HepG2 (cell line): ENCODE measurements around the gene BMPR1B. TPM values are rescaled to one million over a fixed set of nuclear protein-coding genes. Genes with fewer than 3 reads are reported as not detected.

ENCODE experiments used
- ATAC-seq: fragments of 200-7000 bp; cut with Tn5 transposase; 3 replicates; pipeline ENCODE4 v1.9.1; 2020; ENCODE audit warnings: mild to moderate bottlenecking, moderate library complexity
- BruUV-seq: library from RNA; stranded (reverse); fragments of 400-500 nt; replicated peaks from 2 replicates; lab custom pipeline; 2021; lab: Mats Ljungman, UMichigan
- CTCF ChIA-PET: fragments of 300-600 bp; formaldehyde crosslinking; extraction: SDS; loops from one replicate; lab custom pipeline; 2021; ENCODE audit warnings: low total read pairs, inconsistent platforms, low intra/inter-chr PET ratio; lab: Yijun Ruan, JAX
- POLR2A ChIA-PET: fragments of 350-600 bp; sonication (Branson Sonifier 250); formaldehyde crosslinking; loops from one replicate; lab custom pipeline; 2020; ENCODE audit warnings: antibody characterized with exemption, inconsistent platforms; lab: Yijun Ruan, JAX
- DNase-seq: peaks from one replicate; pipeline ENCODE4 v3.0.0-alpha.2; 2015; ENCODE audit warnings: low spot score
- FAIRE-seq: peaks from 3 replicates; lab custom pipeline; 2011; peaks lifted over from hg19 to GRCh38; lab: Jason Lieb, UNC
- H2AFZ ChIP-seq: one replicate; pipeline ENCODE4 v1.6.1; 2011; ENCODE audit warnings: low read length, inconsistent platforms
- H3K27ac ChIP-seq: fragments of 300-600 bp; 3 replicates; pipeline ENCODE4 v1.8.0; 2011; ENCODE audit warnings: mixed run types, mild to moderate bottlenecking, mixed read lengths, low read length, inconsistent platforms; ENCODE audit not compliant: insufficient read depth; ENCODE audit errors: extremely low read length
- H3K27me3 ChIP-seq, 2 experiments: fragments of 200-600 bp in 1 of 2; 2 replicates in 1 of 2; 3 replicates in 1 of 2; pipeline versions ENCODE4 v1.6.0 to v1.8.0; 2011; ENCODE audit warnings: low read length in 2 of 2, mild to moderate bottlenecking in 2 of 2, moderate library complexity in 2 of 2, inconsistent platforms in 1 of 2; ENCODE audit not compliant: insufficient read depth in 2 of 2, control insufficient read depth in 1 of 2
- H3K36me3 ChIP-seq, 2 experiments: fragments of 200-600 bp in 1 of 2; replicated peaks in 1 of 2; 2 replicates in 1 of 2; 3 replicates in 1 of 2; pipeline versions ENCODE4 v1.5.1 to v1.8.0; 2011; ENCODE audit warnings: low read length in 2 of 2, inconsistent platforms in 1 of 2; ENCODE audit not compliant: insufficient read depth in 2 of 2, control insufficient read depth in 1 of 2
- H3K4me1 ChIP-seq: 2 replicates; pipeline ENCODE4 v1.5.1; 2012; ENCODE audit warnings: low read length, inconsistent platforms; ENCODE audit not compliant: insufficient read depth
- H3K4me2 ChIP-seq: 2 replicates; pipeline ENCODE4 v1.6.0; 2011; ENCODE audit warnings: low read depth, low read length, inconsistent platforms
- H3K4me3 ChIP-seq, 3 experiments: fragments of 200-600 bp in 1 of 3; sonication (generic), shearing (Covaris generic) in 1 of 3; replicated peaks in 1 of 3; 2 replicates each; pipeline ENCODE4 v1.5.1; 2011 to 2016; ENCODE audit warnings: low read length in 3 of 3, inconsistent platforms in 2 of 3, low read depth in 2 of 3, mild to moderate bottlenecking in 2 of 3, control low read depth in 1 of 3, mixed read lengths in 1 of 3; ENCODE audit not compliant: insufficient read depth in 1 of 3
- H3K79me2 ChIP-seq: one replicate; pipeline ENCODE4 v1.6.1; 2011; ENCODE audit warnings: low read length, inconsistent platforms; ENCODE audit not compliant: insufficient read depth
- H3K9ac ChIP-seq: 2 replicates; pipeline ENCODE4 v1.6.0; 2011; ENCODE audit warnings: mild to moderate bottlenecking, low read depth, low read length, inconsistent platforms; ENCODE audit not compliant: insufficient read depth
- H3K9me3 ChIP-seq: 2 replicates; pipeline ENCODE4 v1.5.1; 2012; ENCODE audit warnings: mild to moderate bottlenecking, low read length
- H4K20me1 ChIP-seq: 2 replicates; pipeline ENCODE4 v1.6.0; 2011; ENCODE audit warnings: inconsistent platforms, mild to moderate bottlenecking, low read length, moderate library complexity; ENCODE audit not compliant: insufficient read depth
- RBM22 ChIP-seq: fragments of 200-400 bp; formaldehyde crosslinking; optimal IDR thresholded peaks from 2 replicates; pipeline ENCODE3; 2017; ENCODE audit warnings: mild to moderate bottlenecking, low read length, moderate library complexity
- ZNF224 ChIP-seq: sonication (generic); formaldehyde crosslinking; IDR thresholded peaks from 2 replicates; pipeline ENCODE4 v1.5.0; 2020; ENCODE audit warnings: mild to moderate bottlenecking, missing genetic modification reagents
- ZNF567 ChIP-seq: sonication (generic); formaldehyde crosslinking; IDR thresholded peaks from 2 replicates; pipeline ENCODE4 v1.8.1; 2023; ENCODE audit warnings: mild to moderate bottlenecking, missing genetic modification reagents, borderline replicate concordance
- ZNF616 ChIP-seq: sonication (generic); formaldehyde crosslinking; IDR thresholded peaks from 2 replicates; pipeline ENCODE4 v1.5.0; 2020; ENCODE audit warnings: low read depth, mild to moderate bottlenecking, missing genetic modification reagents
- WGBS: methylation state at CpG from one replicate; pipeline ENCODE4 v1.1.6; 2017; ENCODE audit warnings: low lambda C conversion rate; 5-methylcytosine and 5-hydroxymethylcytosine counted together
- in situ Hi-C: cut with HindIII; loops from 2 replicates; pipeline ENCODE4 v1.10.0; 2017; ENCODE audit warnings: low pct_unique_long_range_greater_than_20kb; ENCODE audit not compliant: extremely low pct_ligation_motif_present
- intact Hi-C: fragments of 100-400 bp; cut with micrococcal nuclease; formaldehyde crosslinking; loops from one replicate; pipeline ENCODE4 v1.10.0; 2022; ENCODE audit not compliant: unreplicated experiment
- polyA plus RNA-seq, 8 experiments: library from polyadenylated mRNA; depleted of rRNA in 3 of 8; stranded (reverse) in 7 of 8; unstranded in 1 of 8; fragments of >200 nt; fragmentation: Illumina TruSeq in 4 of 8; extraction: Trizol in 4 of 8; gene quantifications; 2 replicates each; pipeline versions ENCODE4 v1.2.1 to v1.2.3, GENCODE V29; 2011 to 2016; ENCODE audit warnings: low read depth in 4 of 8, missing spikeins in 1 of 8, mixed read lengths in 1 of 8; ENCODE audit not compliant: insufficient read depth in 1 of 8
- total RNA-seq, 5 experiments: library from RNA; depleted of rRNA; stranded (reverse); fragments of >200 nt; fragmentation: Illumina TruSeq; extraction: Trizol; gene quantifications; 2 replicates each; pipeline ENCODE4 v1.2.3, GENCODE V29; 2016; ENCODE audit warnings: low read depth in 1 of 5
- TF ChIP-seq, protein P1 (sequence below): sonication (generic); formaldehyde crosslinking; IDR thresholded peaks from 2 replicates; pipeline ENCODE4 v1.4.0; 2020; ENCODE audit warnings: missing genetic modification reagents; ENCODE audit errors: not compliant biosample characterization

BMPR1B gene
- total and polyA plus RNA-seq, 2 of the 13 experiments (the other 11 are each of a cell fraction or from before 2014, with no cell fraction given), result 0.07 TPM; not detected in 1

DNA sequence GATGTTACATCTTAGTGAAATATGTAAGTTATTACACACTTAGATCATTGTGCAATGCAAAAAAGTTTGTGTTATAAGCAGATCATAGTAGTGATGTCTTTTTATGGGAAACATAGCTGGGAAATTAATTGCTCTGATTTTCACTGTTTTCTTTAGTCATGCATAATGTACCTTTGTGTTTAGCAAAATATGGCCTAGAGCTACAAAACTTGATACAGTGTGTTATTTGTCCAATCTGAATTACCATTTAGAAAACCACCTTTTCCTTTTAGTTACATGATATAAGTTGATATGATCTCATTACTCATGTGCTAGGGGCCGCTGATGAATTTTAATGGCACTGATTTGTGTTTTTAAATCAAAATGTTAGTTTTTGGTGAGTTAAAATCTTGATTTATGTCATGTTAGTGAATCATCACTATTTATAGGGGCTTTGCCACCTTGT lies 2.0 kb downstream of the BMPR1B start:
- no peak overlapping the region for H3K27ac ChIP-seq

DNA sequence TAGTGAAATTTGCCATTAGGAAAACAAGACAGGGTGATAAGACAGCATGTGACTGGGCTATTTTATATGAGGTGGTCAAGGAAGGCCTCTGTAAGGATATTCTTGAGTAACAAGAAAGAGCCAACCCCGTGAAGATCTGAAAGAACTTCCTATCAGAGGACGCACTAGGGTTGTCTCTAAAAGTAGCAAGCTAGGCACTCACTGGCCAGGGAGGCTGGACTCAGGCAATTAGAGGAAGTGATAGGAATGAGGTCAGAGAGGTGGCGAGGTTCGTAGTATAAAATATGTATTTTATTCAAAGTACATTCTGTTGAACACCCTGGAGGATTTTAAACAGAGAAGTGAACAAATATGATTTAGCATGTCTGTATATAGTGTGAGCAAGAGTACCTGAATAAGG lies 4.6 kb downstream of the BMPR1B start:
- in situ Hi-C loops, result no loop called here
- H3K36me3 ChIP-seq, result no peaks in the 10 kb centered on the region
- H3K27me3 ChIP-seq, result peaks cover 6 to 37% of the 10 kb centered on the region in 2 experiments; a peak in 4 of 5 replicates
- intact Hi-C loops, result no loop called here
- ChIA-PET POLR2A (no interaction called here), CTCF (no interaction called here)
- TF ChIP-seq ZNF616 (no peak), ZNF224 (no peak)
- TF ChIP-seq, protein P1, sequence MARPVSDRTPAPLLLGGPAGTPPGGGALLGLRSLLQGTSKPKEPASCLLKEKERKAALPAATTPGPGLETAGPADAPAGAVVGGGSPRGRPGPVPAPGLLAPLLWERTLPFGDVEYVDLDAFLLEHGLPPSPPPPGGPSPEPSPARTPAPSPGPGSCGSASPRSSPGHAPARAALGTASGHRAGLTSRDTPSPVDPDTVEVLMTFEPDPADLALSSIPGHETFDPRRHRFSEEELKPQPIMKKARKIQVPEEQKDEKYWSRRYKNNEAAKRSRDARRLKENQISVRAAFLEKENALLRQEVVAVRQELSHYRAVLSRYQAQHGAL (CRISPR knock-in tag), result no peak
- ATAC-seq, result no peak
- DNase-seq, result no peak
- H3K4me2 ChIP-seq, result no peak overlapping the region
- no peaks in the 10 kb centered on the region for H3K4me1 ChIP-seq
- no peak overlapping the region for H3K27ac ChIP-seq
- H3K9me3 ChIP-seq, result no peaks in the 10 kb centered on the region
- no peak overlapping the region for H3K4me3 ChIP-seq
- no peak overlapping the region for H3K9ac ChIP-seq
- BruUV-seq, result no TSS peak
- WGBS, result 1% methylated on average over 4 of the region's 4 CpGs
- H4K20me1 ChIP-seq, result no peaks in the 10 kb centered on the region
- no peaks in the 10 kb centered on the region for H3K79me2 ChIP-seq
- FAIRE-seq, result no peak
- H2AFZ ChIP-seq, result no peak overlapping the region

More for the DNA sequence above, 2.0 kb downstream of the BMPR1B start:
- BruUV-seq, result no TSS peak
- no peaks in the 10 kb centered on the region for H4K20me1 ChIP-seq
- WGBS, result 35% methylated on average over 1 of the region's 1 CpG
- POLR2A ChIA-PET, result no interaction called here
- no peak overlapping the region for H3K4me3 ChIP-seq
- intact Hi-C loops, result loop anchor here (5.0 kb wide), 1 partner anchor 137 kb away; no protein-coding TSS in a partner anchor
- no peak overlapping the region for H3K9ac ChIP-seq
- ATAC-seq (no peak), FAIRE-seq (no peak)
- H3K27me3 ChIP-seq, result peaks cover 6 to 50% of the 10 kb centered on the region in 2 experiments
- H3K9me3 ChIP-seq, result no peaks in the 10 kb centered on the region
- TF ChIP-seq ZNF567 (CRISPR knock-in tag) (no peak), RBM22 (no peak)
- TF ChIP-seq, all 625 proteins: peak for 0
- no peak for DNase-seq
- Histone ChIP-seq H3K4me1 (no peaks in the 10 kb centered on the region), H2AFZ (no peak overlapping the region), H3K79me2 (no peaks in the 10 kb centered on the region), H3K4me2 (no peak overlapping the region), H3K36me3 (no peaks in the 10 kb centered on the region)
- CTCF ChIA-PET, result no interaction called here
- in situ Hi-C loops, result no loop called here
